C4-2B (cell line): ENCODE measurements around the gene PDSS1.

Experiments
- ZFX ChIP-seq: fragments of 450-650 bp; IDR thresholded peaks from 2 replicates; pipeline ENCODE4 v1.6.1; 2017
- TF ChIP-seq, protein P1 (sequence below): fragments of 450-650 bp; conservative IDR thresholded peaks from 2 replicates; pipeline ENCODE4 v1.5.1; 2017; ENCODE audit warnings: mild to moderate bottlenecking

DNA sequence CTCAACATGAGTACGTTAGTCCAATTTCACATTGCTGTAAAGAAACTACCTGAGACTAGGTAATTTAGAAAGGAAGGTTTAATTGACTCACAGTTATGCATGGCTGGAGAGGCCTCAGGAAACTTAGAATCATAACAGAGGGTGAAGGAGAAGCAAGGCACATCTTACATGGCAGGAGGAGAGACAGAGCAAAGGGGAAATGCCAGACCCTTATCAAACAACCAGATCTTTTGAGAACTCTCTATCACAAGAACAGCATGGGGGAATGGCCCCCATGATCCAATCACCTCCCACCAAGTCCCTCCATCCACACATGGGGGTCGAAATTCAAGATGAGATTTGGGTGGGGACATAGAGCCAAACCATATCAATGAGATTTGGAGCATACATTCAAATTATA lies 34.6 kb upstream of the PDSS1 start:
- TF ChIP-seq, protein P1, sequence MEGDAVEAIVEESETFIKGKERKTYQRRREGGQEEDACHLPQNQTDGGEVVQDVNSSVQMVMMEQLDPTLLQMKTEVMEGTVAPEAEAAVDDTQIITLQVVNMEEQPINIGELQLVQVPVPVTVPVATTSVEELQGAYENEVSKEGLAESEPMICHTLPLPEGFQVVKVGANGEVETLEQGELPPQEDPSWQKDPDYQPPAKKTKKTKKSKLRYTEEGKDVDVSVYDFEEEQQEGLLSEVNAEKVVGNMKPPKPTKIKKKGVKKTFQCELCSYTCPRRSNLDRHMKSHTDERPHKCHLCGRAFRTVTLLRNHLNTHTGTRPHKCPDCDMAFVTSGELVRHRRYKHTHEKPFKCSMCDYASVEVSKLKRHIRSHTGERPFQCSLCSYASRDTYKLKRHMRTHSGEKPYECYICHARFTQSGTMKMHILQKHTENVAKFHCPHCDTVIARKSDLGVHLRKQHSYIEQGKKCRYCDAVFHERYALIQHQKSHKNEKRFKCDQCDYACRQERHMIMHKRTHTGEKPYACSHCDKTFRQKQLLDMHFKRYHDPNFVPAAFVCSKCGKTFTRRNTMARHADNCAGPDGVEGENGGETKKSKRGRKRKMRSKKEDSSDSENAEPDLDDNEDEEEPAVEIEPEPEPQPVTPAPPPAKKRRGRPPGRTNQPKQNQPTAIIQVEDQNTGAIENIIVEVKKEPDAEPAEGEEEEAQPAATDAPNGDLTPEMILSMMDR: no peak
- no peak for TF ChIP-seq ZFX
